Activated naive CD8-positive, alpha-beta T cell treated with anti-CD3 and anti-CD28 coated beads, Interleukin-2, amount 10 ng/mL, durations not matched to agents 7 days and 5 days (primary cell): ENCODE data around the gene CDCA5. TPM values are rescaled to one million over a fixed set of nuclear protein-coding genes. Genes with fewer than 3 reads are reported as not detected.

Experiments
- ATAC-seq: fragments of 150-1000 bp; cut with Tn5 transposase; one replicate; pipeline ENCODE4 v1.10.0; 2021; ENCODE audit warnings: low read depth, moderate library complexity
- POLR2A ChIA-PET: fragments of 350-600 bp; sonication (Branson Sonifier 250); formaldehyde crosslinking; loops from one replicate; lab custom pipeline; 2021; ENCODE audit warnings: antibody characterized with exemption; lab: Charles Lee
- DNase-seq: peaks from one replicate; pipeline ENCODE4 v3.0.0; 2021
- H3K27ac Mint-ChIP-seq: one replicate; pipeline ENCODE4 v1.8.0; 2022; ENCODE audit warnings: mild to moderate bottlenecking, mixed read lengths
- H3K27me3 Mint-ChIP-seq: one replicate; pipeline ENCODE4 v1.8.0; 2022; ENCODE audit warnings: mild to moderate bottlenecking, moderate library complexity, mixed read lengths
- H3K36me3 Mint-ChIP-seq: one replicate; pipeline ENCODE4 v1.8.0; 2021; ENCODE audit warnings: mild to moderate bottlenecking, mixed read lengths
- H3K4me1 Mint-ChIP-seq: one replicate; pipeline ENCODE4 v1.8.0; 2021; ENCODE audit warnings: mixed read lengths
- H3K4me3 Mint-ChIP-seq: one replicate; pipeline ENCODE4 v1.8.0; 2022; ENCODE audit warnings: mild to moderate bottlenecking, moderate library complexity, mixed read lengths
- H3K9me3 Mint-ChIP-seq: one replicate; pipeline ENCODE4 v1.8.0; 2021; ENCODE audit warnings: mixed read lengths
- microRNA-seq: library from miRNA; unstranded; fragments of <30 nt; microRNA quantifications from one replicate; pipeline ENCODE4 v1.2.0, GENCODE V29; 2022
- total RNA-seq, 2 experiments: library from RNA; stranded (reverse); gene quantifications; one replicate each; pipeline ENCODE4 v1.2.3, GENCODE V29; 2021

CDCA5 gene
- total RNA-seq, 2 experiments from 2014 or later, result 85.5 to 95.7 TPM

- H3K4me3 Mint-ChIP-seq, result no peak overlapping the region
- ATAC-seq (no peak), DNase-seq (no peak)
- H3K27ac Mint-ChIP-seq, result no peak overlapping the region
- no peaks in the 10 kb centered on the region for H3K36me3 Mint-ChIP-seq
- no peaks in the 10 kb centered on the region for H3K4me1 Mint-ChIP-seq
- no peaks in the 10 kb centered on the region for H3K27me3 Mint-ChIP-seq
- H3K9me3 Mint-ChIP-seq, result no peaks in the 10 kb centered on the region
- POLR2A ChIA-PET, result interaction anchor here (0.8 to 1.7 kb wide), 2 partner anchors 12 to 20 kb away, joined by 3 to 4 read pairs; partner anchors contain the start of gene ARL2
These were observed 49.4 kb downstream of the CDCA5 start for GRCh38 chr11:65034423-65034822.

GRCh38 chr11:65032216-65032615 lies 51.6 kb downstream of the CDCA5 start:
- H3K36me3 Mint-ChIP-seq, result peaks cover 5% of the 10 kb centered on the region
- ATAC-seq (no peak), DNase-seq (no peak)
- peaks cover 13% of the 10 kb centered on the region for H3K4me1 Mint-ChIP-seq
- H3K27me3 Mint-ChIP-seq, result no peaks in the 10 kb centered on the region
- no peak overlapping the region for H3K4me3 Mint-ChIP-seq
- no peaks in the 10 kb centered on the region for H3K9me3 Mint-ChIP-seq
- POLR2A ChIA-PET, result interaction anchor here (2.2 kb wide), 1 partner anchor 18 kb away, joined by 7 read pairs; the partner anchor contains the start of gene ARL2
- H3K27ac Mint-ChIP-seq, result no peak overlapping the region

Small RNA genes lying within 50 kb of the gene (microRNA-seq; reads per million reads assigned to microRNA genes)
- gene MIR6751, result not detected

Other genes with a start within 250 kb of the CDCA5 start
- 1 to 10 TPM; 3.4 to 3.5 TPM for gene CDC42BPG, start 239.4 kb downstream of the CDCA5 start, total RNA-seq
- 100 to 1,000 TPM; 187 to 195 TPM for gene EHD1, start 205.4 kb downstream of the CDCA5 start, total RNA-seq
- 10 to 100 TPM; 34.5 to 39.7 TPM for gene ATG2A, start 166.8 kb downstream of the CDCA5 start, total RNA-seq
- gene PPP2R5B, start 159.4 kb downstream of the CDCA5 start, total RNA-seq, result 10 to 100 TPM; 18.6 to 22.3 TPM
- gene GPHA2, start 148.1 kb downstream of the CDCA5 start, total RNA-seq, result not detected
- not detected for gene MAJIN, start 111.9 kb downstream of the CDCA5 start, total RNA-seq
- gene BATF2, start 87.1 kb downstream of the CDCA5 start, total RNA-seq, result 1 to 10 TPM; 1.2 TPM
- gene ARL2, start 69.9 kb downstream of the CDCA5 start, total RNA-seq, result 10 to 100 TPM; 69.5 to 70.2 TPM
- 10 to 100 TPM; 22.4 to 28.3 TPM for gene SNX15, start 56.6 kb downstream of the CDCA5 start, total RNA-seq
- gene SAC3D1, start 42.8 kb downstream of the CDCA5 start, total RNA-seq, result 10 to 100 TPM; 24.2 to 25.8 TPM
- 10 to 100 TPM; 19.8 to 22.3 TPM for gene NAALADL1, start 25.5 kb downstream of the CDCA5 start, total RNA-seq
- 10 to 100 TPM; 37.3 to 41.2 TPM for gene ZFPL1, start 182 bp upstream of the CDCA5 start, total RNA-seq
- gene VPS51, start 12.2 kb upstream of the CDCA5 start, total RNA-seq, result 100 to 1,000 TPM; 130 to 138 TPM
- 10 to 100 TPM; 26.1 to 26.2 TPM for gene TM7SF2, start 27.8 kb upstream of the CDCA5 start, total RNA-seq
- 10 to 100 TPM; 11.1 to 11.9 TPM for gene ZNHIT2, start 33.7 kb upstream of the CDCA5 start, total RNA-seq
- gene FAU, start 38.1 kb upstream of the CDCA5 start, total RNA-seq, result 1,000 to 10,000 TPM; 1,110 to 1,162 TPM
- 10 to 100 TPM; 50.7 to 53.6 TPM for gene MRPL49, start 38.3 kb upstream of the CDCA5 start, total RNA-seq
- 10 to 100 TPM; 43.4 to 45.1 TPM for gene SYVN1, start 50.5 kb upstream of the CDCA5 start, total RNA-seq
- gene SPDYC, start 86.2 kb upstream of the CDCA5 start, total RNA-seq, result not detected
- gene CAPN1, start 97.9 kb upstream of the CDCA5 start, total RNA-seq, result 100 to 1,000 TPM; 164 to 174 TPM
- 10 to 100 TPM; 57.3 to 62.2 TPM for gene POLA2, start 177.9 kb upstream of the CDCA5 start, total RNA-seq
- gene CDC42EP2, start 230.8 kb upstream of the CDCA5 start, total RNA-seq, result 1 to 10 TPM in 1 of 2 experiments, under 1 TPM in 1; 0.51 to 1.7 TPM
- gene DPF2, start 249.8 kb upstream of the CDCA5 start, total RNA-seq, result 10 to 100 TPM; 80.2 to 82.7 TPM